Measurements from ENCODE around the gene SARDH.

DNA sequence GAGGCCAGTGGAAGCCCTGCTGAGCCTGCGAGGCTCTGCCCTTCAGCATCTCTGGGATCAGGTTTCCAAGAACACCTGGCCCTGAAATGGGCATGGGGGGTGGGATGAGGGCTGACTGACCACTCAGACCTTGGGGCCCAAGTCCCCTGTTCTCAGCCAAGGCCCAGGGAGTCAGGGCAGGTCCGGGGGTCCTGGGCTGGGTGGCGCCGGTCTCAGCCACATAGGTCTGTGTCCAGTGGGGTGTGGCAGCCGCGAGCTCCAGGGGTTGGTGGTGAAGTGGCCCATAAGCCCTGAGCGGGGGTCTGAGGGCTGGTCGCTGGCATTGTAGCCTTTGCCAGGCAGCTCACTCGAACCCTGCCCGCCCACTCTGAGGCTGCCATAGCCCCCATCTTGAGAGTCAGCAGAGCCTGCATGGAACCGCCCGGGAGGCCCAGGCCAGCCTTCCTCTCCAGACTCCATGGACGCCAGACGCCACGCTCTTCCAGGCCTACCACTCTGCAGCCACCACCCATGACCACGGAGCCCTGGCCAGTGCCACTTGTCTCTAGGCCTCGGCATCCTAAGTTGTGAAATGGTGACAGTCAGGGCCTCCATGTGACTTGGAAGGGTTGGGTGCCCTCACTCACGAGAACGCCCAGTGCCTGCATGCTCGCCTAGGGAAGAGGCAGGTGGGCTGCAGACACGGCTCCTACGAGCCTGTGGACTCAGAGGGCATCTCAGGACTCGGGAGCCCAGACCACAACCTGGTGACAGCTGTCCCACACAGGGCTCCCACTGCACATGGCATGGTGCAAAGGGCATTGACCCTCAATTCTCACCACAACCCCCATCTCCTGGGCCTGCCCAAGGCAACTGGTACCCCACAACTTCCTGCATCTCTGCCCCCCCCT, 108.7 kb downstream of the SARDH start:
- TF ChIP-seq, protein P1, sequence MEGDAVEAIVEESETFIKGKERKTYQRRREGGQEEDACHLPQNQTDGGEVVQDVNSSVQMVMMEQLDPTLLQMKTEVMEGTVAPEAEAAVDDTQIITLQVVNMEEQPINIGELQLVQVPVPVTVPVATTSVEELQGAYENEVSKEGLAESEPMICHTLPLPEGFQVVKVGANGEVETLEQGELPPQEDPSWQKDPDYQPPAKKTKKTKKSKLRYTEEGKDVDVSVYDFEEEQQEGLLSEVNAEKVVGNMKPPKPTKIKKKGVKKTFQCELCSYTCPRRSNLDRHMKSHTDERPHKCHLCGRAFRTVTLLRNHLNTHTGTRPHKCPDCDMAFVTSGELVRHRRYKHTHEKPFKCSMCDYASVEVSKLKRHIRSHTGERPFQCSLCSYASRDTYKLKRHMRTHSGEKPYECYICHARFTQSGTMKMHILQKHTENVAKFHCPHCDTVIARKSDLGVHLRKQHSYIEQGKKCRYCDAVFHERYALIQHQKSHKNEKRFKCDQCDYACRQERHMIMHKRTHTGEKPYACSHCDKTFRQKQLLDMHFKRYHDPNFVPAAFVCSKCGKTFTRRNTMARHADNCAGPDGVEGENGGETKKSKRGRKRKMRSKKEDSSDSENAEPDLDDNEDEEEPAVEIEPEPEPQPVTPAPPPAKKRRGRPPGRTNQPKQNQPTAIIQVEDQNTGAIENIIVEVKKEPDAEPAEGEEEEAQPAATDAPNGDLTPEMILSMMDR (IDR thresholded peaks at IDR 0.05), result no peak
- TF ChIP-seq POLR2A (IDR thresholded peaks at IDR 0.05), result no peak
